CD4-positive, alpha-beta T cell treated with Interleukin-10 for 1 hour (primary cell): ENCODE measurements around the gene MOCOS.
"Not testable (repeated sequence)": the region's sequence is repeated elsewhere in the genome, so short reads cannot be mapped to it uniquely, and the experiment has no call there.

ENCODE experiments used
- DNase-seq: peaks from one replicate; pipeline ENCODE4 v3.0.0-alpha.2; 2020

MOCOS gene

GRCh38 chr18:36205166-36205565 is 17.9 kb downstream of the MOCOS start:
- DNase-seq = no peak

GRCh38 chr18:36207303-36207702 is 20.0 kb downstream of the MOCOS start:
- no peak for DNase-seq

- DNase-seq = not testable (repeated sequence)
Observed at GRCh38 chr18:36207969-36208368, 20.7 kb downstream of the MOCOS start.

GRCh38 chr18:36211612-36212065 is 24.3 kb downstream of the MOCOS start:
- DNase-seq = no peak

- no peak for DNase-seq
Observed at GRCh38 chr18:36212301-36213171, 25.2 kb downstream of the MOCOS start.

GRCh38 chr18:36214811-36215210 is 27.5 kb downstream of the MOCOS start:
- no peak for DNase-seq

- no peak for DNase-seq
Observed at GRCh38 chr18:36215577-36215976, 28.3 kb downstream of the MOCOS start.

GRCh38 chr18:36217348-36217747 is 30.1 kb downstream of the MOCOS start:
- DNase-seq = no peak

- no peak for DNase-seq
Observed at GRCh38 chr18:36229188-36229587, 41.9 kb downstream of the MOCOS start.

GRCh38 chr18:36240510-36240909 is 53.2 kb downstream of the MOCOS start:
- not testable (repeated sequence) for DNase-seq

- no peak for DNase-seq
Observed at GRCh38 chr18:36241831-36242230, 54.5 kb downstream of the MOCOS start.

GRCh38 chr18:36247036-36247435 is 59.7 kb downstream of the MOCOS start:
- no peak for DNase-seq

- no peak for DNase-seq
Observed at GRCh38 chr18:36249392-36249791, 62.1 kb downstream of the MOCOS start.

GRCh38 chr18:36250827-36251226 is 63.5 kb downstream of the MOCOS start:
- DNase-seq = no peak

GRCh38 chr18:36255072-36255698 is 67.9 kb downstream of the MOCOS start:
- DNase-seq = no peak

GRCh38 chr18:36256094-36256493 is 68.8 kb downstream of the MOCOS start:
- no peak for DNase-seq

GRCh38 chr18:36262971-36263370 is 75.7 kb downstream of the MOCOS start:
- DNase-seq = no peak

- no peak for DNase-seq
Observed at GRCh38 chr18:36264283-36264682, 77.0 kb downstream of the MOCOS start.

GRCh38 chr18:36265015-36265414 is 77.7 kb downstream of the MOCOS start:
- no peak for DNase-seq

- DNase-seq = no peak
Observed at GRCh38 chr18:36269157-36269556, 81.9 kb downstream of the MOCOS start.

GRCh38 chr18:36271153-36271552 is 83.9 kb downstream of the MOCOS start:
- no peak for DNase-seq

GRCh38 chr18:36273347-36273746 is 86.0 kb downstream of the MOCOS start:
- no peak for DNase-seq

GRCh38 chr18:36274083-36274715 is 86.9 kb downstream of the MOCOS start:
- DNase-seq = no peak

- DNase-seq = no peak
Observed at GRCh38 chr18:36275561-36275960, 88.3 kb downstream of the MOCOS start.
